ENCODE measurements around the gene RAB4A.

Gene RAB4A

DNA sequence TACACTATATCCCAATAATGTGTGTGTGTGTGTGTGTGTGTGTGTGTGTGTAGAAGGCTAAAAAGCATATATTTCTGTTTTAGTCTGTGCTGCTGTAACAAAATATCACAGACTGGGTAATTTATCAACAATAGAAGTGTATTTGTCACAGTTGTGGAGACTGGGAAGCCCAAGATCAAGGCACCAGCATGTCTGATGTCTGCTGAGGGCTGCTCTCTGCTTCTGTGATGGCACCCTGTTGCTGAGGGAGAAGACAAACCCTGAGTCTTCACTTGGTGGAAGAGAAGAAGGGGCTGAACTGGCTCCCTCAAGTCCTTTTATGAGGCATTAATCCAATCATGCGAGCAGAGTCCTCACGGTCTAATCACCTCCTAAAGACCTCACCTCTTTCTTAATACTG is 23.0 kb upstream of the RAB4A start:
- DNase-seq, result no peak

DNA sequence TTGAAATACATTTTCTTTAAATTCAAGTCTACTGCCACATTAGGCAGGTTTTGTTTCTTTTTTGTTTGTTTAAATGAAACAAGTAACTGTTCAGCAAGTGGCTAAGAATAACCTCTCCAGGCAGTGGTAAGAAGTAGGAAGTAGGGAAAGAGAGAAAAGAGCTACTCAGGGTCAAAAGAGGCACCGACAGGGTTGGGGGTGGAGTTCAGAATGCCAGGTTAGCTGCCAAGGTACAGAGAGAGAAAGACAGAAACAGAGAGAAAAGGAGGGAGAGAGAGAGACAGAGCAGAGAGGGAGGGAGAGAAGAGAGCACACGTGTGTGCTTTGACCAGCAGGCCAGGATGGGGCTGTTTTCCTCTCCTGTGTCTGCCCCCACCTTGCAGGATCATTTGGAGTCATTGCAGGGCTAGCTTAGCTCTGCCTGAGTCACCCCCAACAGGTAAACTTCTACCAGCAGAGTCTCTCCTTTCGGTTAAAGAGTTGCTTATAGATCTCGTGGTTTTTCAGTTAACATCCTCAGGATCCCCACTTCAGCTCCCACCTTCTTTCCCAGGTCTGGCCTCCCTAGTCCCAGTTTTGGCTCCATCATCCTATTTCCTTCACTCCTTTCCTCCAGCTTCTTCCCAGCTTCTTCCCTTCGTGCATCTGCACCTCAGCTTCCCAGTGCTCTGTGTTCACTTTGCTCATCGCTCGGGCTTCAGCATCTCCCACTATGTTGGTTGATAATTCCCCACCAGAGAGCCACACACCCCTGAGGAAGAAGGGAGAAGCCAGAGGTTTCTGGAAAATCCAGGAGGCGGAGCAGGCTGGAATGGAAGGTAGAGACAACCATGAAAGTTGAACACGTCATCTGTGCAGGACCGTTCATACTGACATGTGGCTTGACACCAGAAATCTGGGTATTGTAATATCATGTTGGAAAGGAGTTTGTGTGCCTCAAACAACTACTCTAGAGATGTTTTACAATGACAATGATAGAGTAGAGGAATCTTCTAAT is 21.8 kb upstream of the RAB4A start:
- DNase-seq, result no peak

DNA sequence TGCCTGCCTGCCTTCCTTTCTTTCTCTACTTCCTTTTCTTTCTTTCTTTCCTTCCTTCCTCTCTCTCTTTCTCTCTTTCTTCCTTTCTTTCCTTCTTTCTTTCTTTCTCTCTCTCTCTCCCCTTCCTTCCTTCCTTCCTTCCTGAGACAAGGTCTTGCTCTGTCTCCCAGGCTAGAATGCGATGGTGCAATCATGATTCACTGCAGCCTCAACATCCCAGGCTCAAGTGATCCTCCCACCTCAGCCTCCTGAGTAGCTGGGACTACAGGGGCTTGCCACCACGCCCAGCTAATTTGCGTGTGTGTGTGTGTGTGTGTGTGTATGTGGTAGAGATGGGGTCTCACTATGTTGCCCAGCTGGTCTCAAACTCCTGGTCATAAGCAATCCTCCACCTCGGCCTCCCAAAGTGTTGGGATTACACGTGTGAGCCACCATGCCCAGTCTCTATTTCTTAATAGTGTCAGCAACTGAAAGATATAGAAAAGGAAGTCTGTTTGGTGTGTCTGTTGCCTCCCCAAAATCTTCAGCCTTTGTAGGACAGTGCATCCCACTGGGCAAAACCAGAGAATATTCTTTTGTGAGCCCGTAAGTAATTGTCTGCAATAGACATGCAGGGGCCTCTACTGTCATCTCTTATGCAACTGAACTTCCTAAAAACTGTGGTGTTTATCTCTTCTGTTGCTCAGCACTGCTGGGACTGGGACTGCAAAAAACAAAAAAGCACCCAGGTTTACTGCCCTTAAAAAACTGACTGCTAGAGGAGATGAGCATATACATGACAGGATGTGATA is 20.9 kb upstream of the RAB4A start:
- no peak for DNase-seq

DNA sequence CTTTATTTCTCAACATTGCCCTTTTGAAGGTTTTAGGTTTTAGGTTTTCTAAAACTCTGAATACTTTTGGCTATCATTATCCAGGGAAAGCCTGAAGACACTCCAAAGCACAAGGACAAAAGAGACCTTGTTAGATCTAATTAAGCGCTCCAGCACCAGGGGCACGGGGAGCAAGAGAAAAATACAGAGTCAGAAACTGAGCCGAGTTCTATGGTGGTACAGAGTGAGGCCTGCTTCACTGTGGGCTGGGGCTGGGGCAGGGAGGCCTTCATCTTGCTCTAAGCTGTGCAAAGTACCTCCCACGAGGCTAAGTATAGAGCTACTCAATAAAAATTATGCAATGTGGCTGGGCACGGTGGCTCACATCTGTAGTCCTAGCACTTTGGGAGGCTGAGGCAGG is 19.7 kb upstream of the RAB4A start:
- DNase-seq, result no peak

DNA sequence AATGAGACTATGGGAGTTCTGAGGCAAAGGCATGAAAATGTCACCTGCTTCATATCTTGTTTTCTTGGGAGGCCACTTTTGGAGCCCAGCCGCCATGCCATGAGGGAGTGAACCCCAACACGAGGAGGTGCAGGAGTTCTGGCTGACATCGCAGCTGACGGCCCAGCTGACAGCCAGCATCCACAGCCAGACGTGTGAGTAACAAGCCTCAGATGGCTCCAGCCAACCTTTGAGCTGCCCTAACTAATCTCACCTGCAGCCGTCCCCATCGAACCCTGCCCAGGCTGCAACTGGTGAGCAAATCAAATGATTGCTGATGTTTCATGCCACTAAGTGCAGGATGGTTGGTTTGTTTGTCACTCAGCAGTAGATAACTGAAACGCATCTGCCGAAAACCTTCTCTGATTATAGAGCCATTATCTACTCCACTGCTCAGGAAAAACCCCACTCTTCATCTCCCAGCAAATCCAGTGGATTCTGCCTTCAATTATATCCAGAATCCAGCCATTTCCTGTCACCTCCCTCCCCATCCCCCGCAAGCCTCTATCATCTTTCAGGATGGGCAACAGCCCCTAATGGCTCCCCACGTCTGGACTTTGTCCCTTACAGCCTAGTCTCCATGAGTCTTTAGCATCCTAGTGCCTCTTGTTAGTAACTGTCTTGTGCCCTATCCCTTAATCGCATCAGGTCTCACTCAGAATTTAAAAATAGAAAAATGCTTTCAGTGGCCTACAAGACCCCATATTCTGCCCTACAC is 18.5 kb upstream of the RAB4A start:
- DNase-seq, result no peak

DNA sequence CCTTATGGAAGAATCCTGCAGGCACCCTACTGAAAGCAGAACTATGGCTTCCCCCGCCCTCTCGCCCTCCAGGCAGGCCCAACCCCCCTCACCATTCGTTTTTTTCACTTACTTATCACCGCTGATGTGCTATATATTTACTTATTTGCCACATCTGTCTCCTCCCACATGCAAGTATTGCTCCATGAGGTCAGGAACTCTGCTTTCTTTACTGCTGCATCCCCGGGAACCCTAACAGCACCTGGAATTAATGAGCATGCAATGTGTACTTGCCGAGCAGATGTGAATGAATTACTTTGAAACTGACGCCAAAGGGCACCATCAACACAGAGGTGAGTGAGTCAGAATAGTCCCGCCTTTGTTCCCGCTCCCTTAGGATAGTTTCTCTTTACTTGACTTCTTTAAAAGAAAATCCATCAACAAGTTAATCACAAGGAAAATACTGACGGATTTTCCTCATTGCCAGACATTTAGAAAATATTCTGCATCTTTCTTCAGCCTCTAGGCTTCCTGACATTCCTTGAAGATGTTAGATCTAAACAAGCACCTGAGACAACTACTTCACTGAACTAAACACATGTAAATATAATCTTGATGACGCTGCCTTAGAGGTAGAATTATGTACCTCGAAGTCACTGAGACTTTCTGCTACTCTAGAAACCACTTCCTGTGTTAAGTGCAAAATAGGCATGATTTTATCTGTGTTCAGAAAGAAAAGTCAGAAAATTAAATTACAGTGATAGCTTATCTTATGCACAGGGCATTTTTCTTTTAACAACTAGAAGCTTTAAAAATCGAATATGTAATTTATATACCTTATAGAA is 17.5 kb upstream of the RAB4A start:
- no peak for DNase-seq

DNA sequence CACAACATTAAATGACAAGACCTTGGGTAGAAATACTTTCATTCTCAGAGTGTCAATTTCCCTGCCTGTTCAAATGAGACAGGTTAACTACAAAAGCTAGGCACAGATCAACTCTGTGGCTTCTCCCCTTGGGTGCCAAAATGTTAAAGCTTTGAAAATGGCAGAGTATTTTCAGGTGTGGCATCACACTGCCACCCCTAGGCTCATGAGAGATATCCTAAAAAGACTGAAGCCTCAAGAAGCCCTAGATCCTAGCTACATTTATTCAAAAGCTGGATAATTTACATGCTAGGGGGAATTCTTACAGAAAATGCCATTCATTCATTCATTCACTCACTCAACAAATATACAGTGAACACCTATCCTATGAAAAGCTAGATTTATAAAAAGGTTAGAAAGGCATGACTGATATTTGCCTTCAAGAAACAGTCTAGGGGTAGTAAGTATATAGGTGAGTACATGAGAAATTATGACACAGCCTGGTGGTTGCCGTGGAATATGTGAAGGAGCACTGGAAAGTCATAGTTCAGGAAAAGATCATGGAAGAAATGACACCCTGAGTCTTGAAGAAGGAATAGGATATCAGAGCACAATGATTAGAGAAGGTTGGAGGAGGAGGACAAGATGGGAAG is 15.9 kb upstream of the RAB4A start:
- no peak for DNase-seq

DNA sequence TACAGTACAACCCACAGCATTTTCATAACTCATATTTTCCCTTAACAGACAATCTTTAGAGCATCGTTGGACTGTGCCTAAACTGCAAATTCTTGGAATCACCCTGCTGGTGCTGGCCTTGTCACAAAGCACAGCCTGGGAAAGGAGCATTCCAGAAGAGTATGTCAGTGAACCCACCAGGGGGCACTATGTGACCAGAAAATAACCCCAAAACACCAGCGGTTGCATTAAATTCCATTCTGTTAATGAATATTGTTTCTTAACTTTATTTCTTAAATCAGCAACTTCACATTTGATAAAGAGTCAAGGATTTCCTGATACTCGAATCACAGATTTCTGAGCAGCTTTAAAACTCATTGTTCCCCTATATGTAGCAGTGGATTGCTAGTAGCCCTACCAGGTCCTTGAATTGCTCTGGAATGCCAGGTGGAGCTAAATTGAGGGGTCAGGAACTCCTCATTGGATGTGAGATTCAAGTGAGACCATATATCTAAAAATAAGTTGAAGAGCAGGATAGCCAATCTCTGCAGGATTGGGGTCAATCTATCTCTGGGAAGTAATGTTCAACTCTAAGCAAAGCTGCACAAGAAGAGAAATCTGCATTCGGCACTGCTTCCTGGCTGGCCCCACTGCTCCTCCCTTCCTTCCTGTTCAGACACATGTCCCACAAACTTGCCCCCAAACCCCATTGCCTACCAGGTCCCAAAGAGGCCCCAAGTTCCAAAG is 12.7 kb upstream of the RAB4A start:
- peak; percentile 42 for DNase-seq

DNA sequence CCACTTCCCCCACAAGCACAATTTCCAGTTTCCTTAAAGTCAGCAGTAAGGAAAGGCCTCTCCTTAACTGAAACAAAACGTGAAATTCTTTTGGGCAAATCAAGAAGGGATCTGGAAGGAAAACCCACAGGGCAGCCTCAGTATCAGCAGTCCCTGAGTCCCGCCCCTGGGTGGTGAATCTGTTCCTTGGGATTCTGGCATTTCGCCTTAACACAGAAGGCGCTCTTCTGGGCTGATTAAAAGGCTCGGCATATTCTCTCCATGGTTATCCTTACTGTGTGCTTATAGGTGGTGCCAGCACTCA is 12.2 kb upstream of the RAB4A start:
- DNase-seq, result no peak

DNA sequence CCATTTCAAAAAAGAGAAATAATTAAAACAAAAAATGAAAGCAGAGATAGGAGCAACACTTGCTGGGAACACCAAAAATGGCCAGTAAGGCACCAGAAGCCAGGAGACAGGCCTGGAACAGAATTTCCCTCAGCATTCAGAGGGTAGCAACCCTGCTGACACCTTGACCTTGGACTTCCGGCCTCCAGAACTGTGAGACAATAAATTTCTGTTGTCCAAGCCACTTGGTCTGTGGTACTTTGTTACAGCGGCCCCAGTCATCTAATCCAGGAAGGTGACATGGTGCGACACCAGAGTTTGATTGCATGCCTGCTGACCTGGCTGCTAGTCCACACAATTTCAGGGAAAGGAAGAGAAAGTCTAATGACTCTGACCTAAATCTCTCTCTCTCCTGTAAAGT is 10.6 kb upstream of the RAB4A start:
- no peak for DNase-seq

DNA sequence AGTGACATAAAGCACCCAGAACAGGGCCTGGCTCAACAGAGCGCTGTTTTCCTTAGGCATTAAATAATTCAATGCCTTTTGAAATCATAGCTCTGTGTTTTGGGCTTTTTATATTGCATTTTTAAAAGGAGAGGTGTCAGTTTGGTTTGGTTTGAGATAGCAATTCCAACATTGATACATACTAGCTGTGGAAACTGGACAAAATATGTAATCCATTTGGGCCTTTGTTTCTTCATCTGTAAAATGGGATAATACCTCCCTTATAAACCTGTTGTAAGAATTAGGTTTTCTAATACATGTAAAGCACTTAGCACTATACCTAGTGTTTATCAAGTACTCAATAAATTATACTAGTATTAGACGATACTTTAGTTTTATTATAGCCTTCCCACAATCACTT is 8.7 kb upstream of the RAB4A start:
- DNase-seq, result no peak

DNA sequence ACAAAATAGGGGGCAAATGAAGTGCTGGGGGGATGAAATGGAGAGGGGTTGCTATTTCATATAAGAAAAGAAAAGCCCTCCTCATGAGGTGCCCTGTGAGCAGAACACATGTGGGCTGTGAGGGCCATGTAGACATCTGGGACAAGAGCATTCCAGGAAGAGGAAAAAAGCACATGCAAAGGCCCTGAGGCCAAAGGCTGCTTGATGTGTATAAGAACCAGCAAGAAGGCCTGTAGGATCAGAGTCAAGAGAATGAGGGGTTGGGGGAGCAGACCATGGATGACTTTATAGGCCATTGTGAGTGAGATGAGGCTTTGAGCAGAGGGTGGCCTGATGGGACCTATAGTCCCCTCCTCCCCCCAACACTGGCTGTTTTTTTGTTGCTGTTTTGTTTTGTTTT is 7.7 kb upstream of the RAB4A start:
- DNase-seq, result no peak

DNA sequence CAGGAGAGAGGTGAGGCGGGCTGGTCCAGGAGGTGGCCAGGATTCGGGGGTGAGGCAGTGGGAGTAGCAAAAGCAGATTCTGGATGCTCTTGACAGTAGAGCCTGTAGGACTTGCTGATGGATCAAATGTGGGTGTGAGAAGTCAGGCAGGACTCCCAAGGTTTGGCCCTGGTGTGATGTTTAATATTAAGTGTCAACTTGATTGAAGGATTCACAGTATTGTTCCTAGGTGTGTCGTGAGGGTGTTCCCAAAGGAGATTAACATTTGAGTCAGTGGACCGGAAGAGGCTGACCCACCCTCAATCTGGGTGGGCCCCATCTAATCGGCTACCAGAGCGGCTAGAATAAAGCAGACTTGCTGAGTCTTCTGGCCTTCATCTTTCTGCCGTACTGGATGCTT is 6.8 kb upstream of the RAB4A start:
- DNase-seq, result no peak

DNA sequence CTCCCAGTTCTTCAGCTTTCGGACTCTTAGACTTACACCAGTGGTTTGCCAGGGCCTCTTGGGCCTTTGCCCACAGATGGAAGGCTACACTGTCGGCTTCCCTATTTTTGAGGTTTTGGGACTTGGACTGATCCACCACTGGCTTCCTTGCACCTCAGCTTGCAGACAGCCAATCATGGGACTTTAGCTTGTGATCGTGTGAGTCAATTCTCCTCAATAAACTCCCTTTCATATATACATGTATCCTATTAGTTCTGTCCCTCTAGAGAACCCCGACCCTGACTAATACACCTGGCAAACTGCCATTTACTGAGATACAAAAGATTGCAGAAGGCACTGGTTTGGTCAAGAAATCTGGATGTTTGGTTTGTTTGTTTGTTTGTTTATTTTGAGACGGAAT is 6.4 kb upstream of the RAB4A start:
- no peak for DNase-seq

DNA sequence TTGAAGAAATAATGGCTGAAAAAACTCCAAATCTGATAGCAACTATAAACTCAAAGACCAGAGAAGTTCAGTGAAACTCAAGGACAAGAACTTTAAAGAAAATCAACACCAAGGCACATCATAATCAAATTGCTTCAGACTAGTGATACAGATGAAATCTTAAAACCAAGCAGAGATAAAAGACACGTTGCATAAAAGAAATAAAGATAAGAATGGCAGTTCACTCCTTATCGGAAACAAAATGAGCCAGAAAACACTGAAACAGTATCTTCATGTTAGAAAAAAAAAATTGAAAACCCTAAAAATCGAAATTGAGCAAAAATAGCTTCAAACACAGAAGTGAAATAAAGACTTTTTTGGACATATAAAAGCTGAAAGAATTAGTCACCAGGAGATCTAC is 4.6 kb upstream of the RAB4A start:
- DNase-seq, result no peak

DNA sequence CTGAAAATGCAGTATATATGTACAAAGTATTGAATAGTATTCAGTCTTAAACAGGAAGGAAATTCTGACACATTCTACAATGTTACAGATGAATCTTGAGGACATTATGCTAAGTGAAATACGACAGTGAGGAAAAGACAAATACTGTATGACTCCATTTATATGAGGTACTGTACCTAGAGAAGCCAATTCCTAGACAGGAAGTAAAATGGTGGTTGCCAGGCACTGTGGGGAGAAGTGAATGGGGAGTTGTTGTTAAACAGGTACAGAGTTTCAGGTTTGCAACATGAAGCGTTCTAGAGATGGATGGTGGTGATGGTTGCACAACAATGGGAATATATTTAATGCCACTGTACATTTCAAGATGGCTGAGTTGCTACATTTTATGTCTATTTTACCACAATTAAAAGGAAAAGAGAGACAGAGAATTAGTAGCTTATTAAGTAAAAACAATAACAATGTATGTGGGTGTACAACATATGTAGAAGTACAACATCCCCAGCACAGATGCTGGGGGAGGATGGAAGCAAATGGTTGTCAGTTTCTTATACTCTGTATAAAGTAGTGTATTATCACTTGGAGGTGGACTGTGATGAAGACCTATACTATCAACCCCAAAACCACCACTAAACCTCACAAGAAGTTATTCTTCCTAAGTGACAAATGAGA is 3.9 kb upstream of the RAB4A start:
- DNase-seq, result no peak

DNA sequence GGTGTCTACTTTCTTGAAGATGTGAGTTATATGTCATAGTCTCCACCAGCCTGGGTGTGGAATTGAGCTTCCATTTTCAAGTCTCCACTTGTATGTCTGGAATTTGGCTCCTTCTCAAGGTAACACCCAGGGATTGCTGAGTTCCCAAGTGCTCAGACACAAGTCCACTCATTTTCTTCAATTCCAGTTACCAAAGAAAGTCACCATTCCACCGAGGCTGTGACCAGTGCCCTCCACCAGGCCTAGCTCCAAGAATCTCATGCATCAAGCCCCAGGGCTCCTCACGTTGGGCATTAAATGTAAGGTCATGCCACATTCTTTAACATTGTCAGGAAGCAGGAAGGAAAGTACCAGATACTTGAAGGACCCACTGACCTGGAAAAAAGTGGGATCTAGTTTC is 2.4 kb upstream of the RAB4A start:
- DNase-seq, result no peak

DNA sequence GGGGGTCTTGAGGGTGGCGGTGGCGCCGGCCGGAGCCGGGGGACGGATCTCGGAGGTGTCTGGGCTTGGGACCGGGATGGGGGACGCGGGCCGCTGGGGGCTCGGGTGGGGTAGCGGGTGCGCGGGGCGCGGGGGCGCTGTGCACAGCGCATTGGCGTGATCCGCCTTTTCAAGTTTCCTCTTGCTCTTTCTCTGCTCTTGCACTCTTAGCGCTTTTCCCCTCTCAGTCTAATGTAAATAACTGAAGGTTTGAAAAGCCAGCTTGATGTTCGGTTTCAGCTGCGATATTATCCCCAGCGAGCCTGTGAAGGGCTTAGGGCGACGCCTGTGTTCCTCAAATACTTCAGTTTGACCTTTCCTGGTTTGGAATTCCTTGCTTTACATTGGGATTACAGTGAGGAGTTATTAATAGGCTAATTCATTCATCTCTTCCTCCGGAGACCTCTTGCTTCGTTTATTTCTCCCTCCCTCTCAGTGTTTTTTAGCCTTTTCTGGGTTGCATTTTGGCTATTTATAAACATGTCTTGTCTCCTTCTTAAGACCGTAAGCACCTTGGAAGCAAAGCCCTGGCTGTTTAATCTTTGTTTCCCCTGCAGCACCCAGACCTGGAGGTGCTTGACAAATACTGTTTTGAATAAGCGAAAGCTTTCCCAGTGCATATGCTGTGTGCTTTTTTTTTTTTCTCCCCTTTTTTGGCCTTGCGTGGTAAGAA is 693 bp downstream of the RAB4A start:
- no peak for DNase-seq

DNA sequence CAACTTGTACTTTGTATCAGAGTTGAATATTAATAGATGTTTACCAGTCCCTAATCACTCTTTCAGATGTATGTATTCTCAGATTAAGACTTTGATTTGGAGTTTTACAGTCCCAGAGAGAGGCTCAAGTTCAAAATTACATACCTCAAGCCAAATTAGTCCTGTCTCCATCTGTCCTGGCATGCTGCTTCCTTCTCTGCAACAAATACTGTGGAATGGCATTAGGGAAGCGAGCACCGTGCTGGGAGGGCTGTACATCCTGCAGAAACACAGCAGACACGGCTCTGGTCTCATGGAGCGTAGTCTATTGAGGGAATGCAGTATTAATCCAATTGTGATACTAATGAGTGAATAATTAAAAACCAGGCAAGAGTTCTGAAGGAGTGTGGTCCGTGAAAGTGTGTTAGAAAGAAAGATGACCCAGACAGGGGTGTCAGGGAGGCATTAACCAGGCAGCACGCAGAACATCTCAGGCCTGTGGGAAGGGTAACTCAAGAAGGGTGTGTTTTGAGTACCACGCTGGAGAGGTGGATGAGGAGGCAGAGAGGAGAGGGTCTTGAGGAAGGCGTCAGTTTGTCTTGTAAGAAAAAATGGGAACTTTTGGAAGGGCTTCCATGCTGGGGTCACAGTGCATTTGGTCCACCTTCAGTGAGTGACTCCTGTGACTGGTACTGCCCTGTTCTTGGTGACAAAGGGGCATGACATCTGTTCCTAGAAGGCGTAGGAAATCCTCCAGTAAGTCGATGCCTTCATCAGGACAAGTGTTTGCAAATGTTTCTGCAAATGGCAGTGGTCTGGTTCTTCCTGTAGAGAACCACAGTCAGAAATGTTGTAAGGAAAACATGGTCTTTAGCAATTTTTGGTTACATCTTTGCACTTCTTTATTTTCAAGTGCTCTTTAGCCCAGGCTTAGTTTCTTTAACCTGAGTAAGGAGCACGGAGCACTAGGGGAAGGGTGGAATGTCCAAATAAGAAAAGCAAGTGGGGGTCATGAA is 1.6 kb downstream of the RAB4A start:
- no peak for DNase-seq

Measured in activated CD4-positive, CD25-positive, alpha-beta regulatory T cell treated with anti-CD3 and anti-CD28 coated beads, Interleukin-2, amount 50 U/mL, for 72 hours (primary cell).